ENCODE data around the gene MIAT.

Gene MIAT

GRCh38 chr22:26725012-26725676, 67.8 kb downstream of the MIAT start:
- FAIRE-seq, result no peak

More at GRCh38 chr22:26725012-26725676, 67.8 kb downstream of the MIAT start:
- no peak for DNase-seq (ENCODE audit: low spot score)
